HepG2 (cell line): ENCODE measurements around the gene FBF1. TPM values are rescaled to one million over a fixed set of nuclear protein-coding genes. Genes with fewer than 3 reads are reported as not detected.

Experiments used
- CBX2 ChIP-seq, 2 experiments: fragments of 200-600 bp in 1 of 2; sonication (generic); formaldehyde crosslinking in 1 of 2; IDR thresholded peaks; 2 replicates each; pipeline versions ENCODE4 v1.7.0 to v1.8.1; 2018 to 2022; ENCODE audit warnings: low read depth in 2 of 2, low read length in 1 of 2, mild to moderate bottlenecking in 1 of 2, missing genetic modification reagents in 1 of 2
- EHMT2 ChIP-seq: fragments of 200-600 bp; sonication (generic); IDR thresholded peaks from 2 replicates; pipeline ENCODE4 v1.7.0; 2017; ENCODE audit warnings: antibody characterized with exemption, low read depth, low read length, borderline replicate concordance
- GTF3A ChIP-seq: sonication (generic); formaldehyde crosslinking; conservative IDR thresholded peaks from 2 replicates; pipeline ENCODE4 v1.4.0; 2020; ENCODE audit warnings: mild to moderate bottlenecking, missing genetic modification reagents
- HDAC6 ChIP-seq: fragments of 200-600 bp; sonication (generic); IDR thresholded peaks from 2 replicates; pipeline ENCODE4 v1.7.0; 2017; ENCODE audit warnings: mild to moderate bottlenecking, antibody characterized with exemption, low read length, low read depth
- IRF9 ChIP-seq: sonication (generic); formaldehyde crosslinking; IDR thresholded peaks from 2 replicates; pipeline ENCODE4 v1.8.0; 2022; ENCODE audit warnings: missing genetic modification reagents, mild to moderate bottlenecking, borderline replicate concordance
- KMT2B ChIP-seq: IDR thresholded peaks from 2 replicates; pipeline ENCODE4 v1.6.1; 2016; ENCODE audit warnings: missing genetic modification reagents, missing compliant biosample characterization
- NFKB2 ChIP-seq: sonication (generic); formaldehyde crosslinking; IDR thresholded peaks from 2 replicates; pipeline ENCODE4 v1.4.0; 2020; ENCODE audit warnings: missing genetic modification reagents, borderline replicate concordance
- NPAS2 ChIP-seq: sonication (generic); formaldehyde crosslinking; IDR thresholded peaks from 2 replicates; pipeline ENCODE4 v1.8.0; 2022; ENCODE audit warnings: mild to moderate bottlenecking, missing genetic modification reagents, borderline replicate concordance
- RERE ChIP-seq: IDR thresholded peaks from 2 replicates; pipeline ENCODE4 v1.6.1; 2016; ENCODE audit warnings: low read depth, missing genetic modification reagents, missing compliant biosample characterization
- ZBTB26 ChIP-seq: IDR thresholded peaks from 2 replicates; pipeline ENCODE4 v1.6.1; 2016; ENCODE audit warnings: missing compliant biosample characterization, missing genetic modification reagents, borderline replicate concordance
- ZBTB34 ChIP-seq: sonication (generic); formaldehyde crosslinking; IDR thresholded peaks from 2 replicates; pipeline ENCODE4 v1.8.0; 2022; ENCODE audit warnings: mild to moderate bottlenecking, missing genetic modification reagents
- ZBTB7A ChIP-seq: sonication (generic); formaldehyde crosslinking; IDR thresholded peaks from 2 replicates; pipeline ENCODE4 v1.8.0; 2022; ENCODE audit warnings: mild to moderate bottlenecking, missing genetic modification reagents
- ZNF232 ChIP-seq: sonication (generic); formaldehyde crosslinking; IDR thresholded peaks from 2 replicates; pipeline ENCODE4 v1.4.0; 2020; ENCODE audit warnings: missing genetic modification reagents, borderline replicate concordance
- ZNF263 ChIP-seq: sonication (generic); formaldehyde crosslinking; IDR thresholded peaks from 2 replicates; pipeline ENCODE4 v1.4.0; 2020; ENCODE audit warnings: missing genetic modification reagents
- ZNF468 ChIP-seq: sonication (generic); formaldehyde crosslinking; IDR thresholded peaks from 2 replicates; pipeline ENCODE4 v1.8.0; 2022; ENCODE audit warnings: mild to moderate bottlenecking, moderate library complexity, missing genetic modification reagents
- ZNF484 ChIP-seq: sonication (generic); formaldehyde crosslinking; IDR thresholded peaks from 2 replicates; pipeline ENCODE4 v1.5.1; 2020; ENCODE audit warnings: mild to moderate bottlenecking, low read depth, missing genetic modification reagents, borderline replicate concordance
- ZNF740 ChIP-seq: sonication (generic); formaldehyde crosslinking; IDR thresholded peaks from 2 replicates; pipeline ENCODE4 v1.4.0; 2020; ENCODE audit warnings: missing genetic modification reagents
- ZNF749 ChIP-seq: sonication (generic); formaldehyde crosslinking; IDR thresholded peaks from 2 replicates; pipeline ENCODE4 v1.8.0; 2022; ENCODE audit warnings: mild to moderate bottlenecking, missing genetic modification reagents, moderate library complexity, borderline replicate concordance
- polyA plus RNA-seq, 8 experiments: library from polyadenylated mRNA; depleted of rRNA in 3 of 8; stranded (reverse) in 7 of 8; unstranded in 1 of 8; fragments of >200 nt; fragmentation: Illumina TruSeq in 4 of 8; extraction: Trizol in 4 of 8; gene quantifications; 2 replicates each; pipeline versions ENCODE4 v1.2.1 to v1.2.3, GENCODE V29; 2011 to 2016; ENCODE audit warnings: low read depth in 4 of 8, missing spikeins in 1 of 8, mixed read lengths in 1 of 8; ENCODE audit not compliant: insufficient read depth in 1 of 8
- total RNA-seq, 5 experiments: library from RNA; depleted of rRNA; stranded (reverse); fragments of >200 nt; fragmentation: Illumina TruSeq; extraction: Trizol; gene quantifications; 2 replicates each; pipeline ENCODE4 v1.2.3, GENCODE V29; 2016; ENCODE audit warnings: low read depth in 1 of 5

Gene FBF1
- total and polyA plus RNA-seq, 2 of the 13 experiments (the other 11 are each of a cell fraction or from before 2014, with no cell fraction given), result 2.4 to 8.1 TPM

GRCh38 chr17:75896415-75897159 is 44.3 kb downstream of the FBF1 start, which contains the start of gene TRIM65 (continued):
- no peak; the same call in 1 of the 2 replicates for TF ChIP-seq KMT2B (CRISPR knock-in tag)
- TF ChIP-seq NFKB2, result peak; percentile 58; the same call in 1 of the 2 replicates
- peak; percentile 68; the same call in 1 of the 2 replicates for TF ChIP-seq ZNF232 (CRISPR knock-in tag)
- 0 out of 2 replicates have a peak, but pooled peaks have one; percentile 12 for TF ChIP-seq ZNF740 (CRISPR knock-in tag)
- no peak for TF ChIP-seq EHMT2
- no peak for TF ChIP-seq CBX2 (IDR thresholded peaks at IDR 0.05; ENCODE audit: low read depth, low read length)
- no peak for TF ChIP-seq CBX2 (CRISPR knock-in tag; IDR thresholded peaks at IDR 0.05; ENCODE audit: low read depth)
- TF ChIP-seq ZNF263 (CRISPR knock-in tag), result 0 out of 2 replicates have a peak, but pooled peaks have one; percentile 36
- TF ChIP-seq ZNF468 (CRISPR knock-in tag), result 0 out of 2 replicates have a peak, but pooled peaks have one; percentile 26
- 0 out of 2 replicates have a peak, but pooled peaks have one; percentile 21 for TF ChIP-seq ZBTB34 (CRISPR knock-in tag)
- TF ChIP-seq ZNF484, result no peak
- no peak for TF ChIP-seq HDAC6
- TF ChIP-seq ZBTB7A (CRISPR knock-in tag), result peak; percentile 31; the same call in 1 of the 2 replicates
- peak; percentile 33; the same call in 1 of the 2 replicates for TF ChIP-seq ZBTB26 (CRISPR knock-in tag)
- TF ChIP-seq NPAS2 (CRISPR knock-in tag), result no peak
- TF ChIP-seq ZNF749 (CRISPR knock-in tag), result peak; percentile 12
- TF ChIP-seq IRF9 (CRISPR knock-in tag), result peak; percentile 89
- 0 out of 2 replicates have a peak, but pooled peaks have one; percentile 32 for TF ChIP-seq RERE (CRISPR knock-in tag)
- TF ChIP-seq GTF3A (CRISPR knock-in tag), result 0 out of 2 replicates have a peak, but pooled peaks have one; percentile 37
